K562 (cell line): ENCODE measurements around the gene GRIN1. TPM values are rescaled to one million over a fixed set of nuclear protein-coding genes. Genes with fewer than 3 reads are reported as not detected.
A peak's percentile ranks its signal among the peaks of the same experiment; 100 is the strongest.

Experiments used
- ATAC-seq: fragments of 200-7000 bp; cut with Tn5 transposase; 3 replicates; pipeline ENCODE4 v1.9.1; 2020; ENCODE audit warnings: moderate library complexity
- BruUV-seq: library from RNA; stranded (reverse); fragments of 400-500 nt; replicated peaks from 2 replicates; lab custom pipeline; 2021; lab: Mats Ljungman, UMichigan
- CTCF ChIA-PET: fragments of 300-600 bp; formaldehyde crosslinking; extraction: SDS; loops from one replicate; lab custom pipeline; 2021; ENCODE audit warnings: low intra/inter-chr PET ratio; lab: Yijun Ruan, JAX
- POLR2A ChIA-PET: fragments of 300-600, 350-650 bp; sonication (Branson Sonifier 250); formaldehyde crosslinking; extraction: SDS; loops from one replicate; lab custom pipeline; 2021; ENCODE audit warnings: antibody characterized with exemption, inconsistent platforms; lab: Yijun Ruan, JAX
- DNase-seq, 4 experiments: peaks; one replicate each; pipeline versions ENCODE4 v3.0.0 to v3.0.0-alpha.2; 2011 to 2018; ENCODE audit warnings: low spot score in 3 of 4, mixed read lengths in 3 of 4; ENCODE audit errors: extremely low read depth in 1 of 4
- FAIRE-seq: peaks from 2 replicates; lab custom pipeline; 2011; peaks lifted over from hg19 to GRCh38; lab: Jason Lieb, UNC
- H2AFZ ChIP-seq: 2 replicates; pipeline ENCODE4 v1.6.0; 2011; ENCODE audit warnings: low read depth, low read length, control low read depth, inconsistent platforms
- H3K27ac ChIP-seq: fragments of 200-600 bp; 3 replicates; pipeline ENCODE4 v1.8.0; 2011; ENCODE audit warnings: low read depth, mild to moderate bottlenecking, control low read depth, inconsistent platforms, low read length, moderate library complexity, mixed read lengths; ENCODE audit errors: extremely low read depth
- H3K27me3 ChIP-seq, 2 experiments: fragments of 300-600 bp in 1 of 2; 2 replicates in 1 of 2; 3 replicates in 1 of 2; pipeline versions ENCODE4 v1.6.0 to v1.8.0; 2011; ENCODE audit warnings: inconsistent platforms in 2 of 2, low read length in 2 of 2, mild to moderate bottlenecking in 1 of 2, mixed read lengths in 1 of 2, moderate library complexity in 1 of 2; ENCODE audit not compliant: control insufficient read depth in 2 of 2, insufficient read depth in 2 of 2
- H3K36me3 ChIP-seq: fragments of 300-600 bp; 3 replicates; pipeline ENCODE4 v1.8.0; 2011; ENCODE audit warnings: mild to moderate bottlenecking, low read length, inconsistent platforms; ENCODE audit not compliant: control insufficient read depth, insufficient read depth
- H3K4me1 ChIP-seq, 2 experiments: fragments of 200-600 bp in 1 of 2; replicated peaks in 1 of 2; 2 replicates in 1 of 2; 3 replicates in 1 of 2; pipeline versions ENCODE4 v1.5.1 to v1.8.0; 2011; ENCODE audit warnings: inconsistent platforms in 2 of 2, low read length in 2 of 2, mild to moderate bottlenecking in 1 of 2, mixed read lengths in 1 of 2, moderate library complexity in 1 of 2; ENCODE audit not compliant: control insufficient read depth in 2 of 2, insufficient read depth in 2 of 2
- H3K4me2 ChIP-seq: 2 replicates; pipeline ENCODE4 v1.6.1; 2011; ENCODE audit warnings: low read length, control low read depth, inconsistent platforms, mixed read lengths; ENCODE audit not compliant: insufficient read depth
- H3K4me3 ChIP-seq: fragments of 200-600 bp; sonication (generic), shearing (Covaris generic); 2 replicates; pipeline ENCODE4 v1.5.1; 2016; ENCODE audit warnings: control low read depth, inconsistent platforms
- H3K79me2 ChIP-seq: fragments of 200-600 bp; 3 replicates; pipeline ENCODE4 v1.8.0; 2011; ENCODE audit warnings: low read length, inconsistent platforms; ENCODE audit not compliant: control insufficient read depth, insufficient read depth
- H3K9ac ChIP-seq, 2 experiments: 2 replicates each; pipeline versions ENCODE4 v1.6.0 to v1.6.1; 2011; ENCODE audit warnings: low read depth in 2 of 2, low read length in 2 of 2, control low read depth in 1 of 2, inconsistent platforms in 1 of 2, mild to moderate bottlenecking in 1 of 2, mixed read lengths in 1 of 2; ENCODE audit not compliant: insufficient read depth in 1 of 2
- H3K9me1 ChIP-seq: one replicate; pipeline ENCODE4 v1.6.0; 2011; ENCODE audit warnings: inconsistent platforms, mild to moderate bottlenecking, low read length, moderate library complexity; ENCODE audit not compliant: control insufficient read depth, insufficient read depth
- H3K9me3 ChIP-seq: replicated peaks from 2 replicates; pipeline ENCODE4 v1.5.1; 2011; ENCODE audit warnings: low read depth, low read length, inconsistent platforms; ENCODE audit not compliant: control insufficient read depth, insufficient read depth
- H4K20me1 ChIP-seq: replicated peaks from 2 replicates; pipeline ENCODE4 v1.6.1; 2011; ENCODE audit warnings: low read length, inconsistent platforms, mixed read lengths; ENCODE audit not compliant: control insufficient read depth, insufficient read depth
- ZBTB33 ChIP-seq: sonication (generic); formaldehyde crosslinking; IDR thresholded peaks from 2 replicates; pipeline ENCODE4 v1.8.1; 2023; ENCODE audit warnings: mild to moderate bottlenecking, missing genetic modification reagents
- ZNF79 ChIP-seq: fragments of 250-450 bp; sonication (Bioruptor Pico); IDR thresholded peaks from 2 replicates; pipeline ENCODE4 v1.4.0; 2020; ENCODE audit warnings: low read depth, mild to moderate bottlenecking, moderate library complexity
- WGBS: fragments of 100-300 bp; shearing (Covaris generic); methylation state at CpG from one replicate; pipeline ENCODE4 v1.1.6; 2016; ENCODE audit warnings: low coverage, mixed read lengths; ENCODE audit not compliant: insufficient coverage; ENCODE audit errors: missing lambda C conversion rate; 5-methylcytosine and 5-hydroxymethylcytosine counted together
- in situ Hi-C: fragments of 300-500 bp; cut with MboI; formaldehyde crosslinking; loops from 4 replicates; pipeline ENCODE4 v1.15.0; 2018; ENCODE audit warnings: inconsistent platforms, mixed read lengths
- intact Hi-C: fragments of 100-400 bp; cut with micrococcal nuclease; formaldehyde crosslinking; loops from 2 replicates; pipeline ENCODE4 v1.14.2; 2022
- polyA plus RNA-seq, 8 experiments: library from polyadenylated mRNA; depleted of rRNA in 4 of 8; stranded (reverse) in 5 of 8; unstranded in 3 of 8; fragments of >200 nt; fragmentation: Nextera tagmentation in 2 of 8; fragmentation: Illumina TruSeq in 1 of 8; extraction: Ambion mirVana in 2 of 8; extraction: Trizol in 1 of 8; gene quantifications; 2 replicates each; pipeline versions ENCODE4 v1.2.1 to v1.2.3, GENCODE V29; 2011 to 2014; ENCODE audit warnings: inconsistent platforms in 1 of 8, missing spikeins in 1 of 8
- total RNA-seq, 7 experiments: library from RNA; depleted of rRNA in 6 of 7; stranded (reverse); fragments of >200 nt in 6 of 7; fragmentation: Illumina TruSeq in 2 of 7; extraction: Trizol in 2 of 7; gene quantifications; 2 replicates each; pipeline versions ENCODE4 v1.2.1 to v1.2.3, GENCODE V29; 2011 to 2021; ENCODE audit warnings: low replicate concordance in 1 of 7

The GRIN1 gene
- total and polyA plus RNA-seq, 9 of the 15 experiments (the other 6 are each of a cell fraction or from before 2014, with no cell fraction given): 0.03 to 0.35 (median 0.16) TPM; not detected in 6

- no peak overlapping the region for H3K27ac ChIP-seq
- H3K4me1 ChIP-seq: peaks cover 18 to 97% of the 10 kb centered on the region in 2 experiments; a peak in 4 of 5 replicates
- TF ChIP-seq ZNF79 (CRISPR knock-in tag) (no peak), ZBTB33 (CRISPR knock-in tag) (peak; percentile 62; the same call in 1 of the 2 replicates)
- in situ Hi-C loops (no loop called here), intact Hi-C loops (no loop called here)
- H3K9me1 ChIP-seq: no peaks in the 10 kb centered on the region
- BruUV-seq: no TSS peak
- no peak overlapping the region for H3K9ac ChIP-seq
- whole genome bisulfite sequencing: 85% methylated on average over 19 of the region's 71 CpGs
- H3K9me3 ChIP-seq: no peaks in the 10 kb centered on the region
- H3K27me3 ChIP-seq: peaks cover 11 to 26% of the 10 kb centered on the region in 2 experiments; a peak in 4 of 5 replicates
- ChIA-PET POLR2A (interaction anchor here (0.6 kb wide), 1 partner anchor 27 kb away, joined by 3 read pairs; no protein-coding TSS in a partner anchor), CTCF (no interaction called here)
- no peaks in the 10 kb centered on the region for H3K79me2 ChIP-seq
- no peak overlapping the region for H3K4me3 ChIP-seq
- H4K20me1 ChIP-seq: peaks cover 8% of the 10 kb centered on the region; the same call in 1 of the 2 replicates
- DNase-seq (peak; percentile 44 to 85 (median 79)), FAIRE-seq (no peak), ATAC-seq (peak; percentile 17)
- no peak overlapping the region for H2AFZ ChIP-seq
- no peaks in the 10 kb centered on the region for H3K36me3 ChIP-seq
- H3K4me2 ChIP-seq: no peak overlapping the region
These were observed 22.9 kb downstream of the GRIN1 start for GRCh38 chr9:137161558-137162486.
